ENCODE results near the gene ATXN1.
A peak's percentile ranks its signal among the peaks of the same experiment; 100 is the strongest.
"Not testable (repeated sequence)": the region's sequence is repeated elsewhere in the genome, so short reads cannot be mapped to it uniquely, and the experiment has no call there.

ATXN1 gene

DNA sequence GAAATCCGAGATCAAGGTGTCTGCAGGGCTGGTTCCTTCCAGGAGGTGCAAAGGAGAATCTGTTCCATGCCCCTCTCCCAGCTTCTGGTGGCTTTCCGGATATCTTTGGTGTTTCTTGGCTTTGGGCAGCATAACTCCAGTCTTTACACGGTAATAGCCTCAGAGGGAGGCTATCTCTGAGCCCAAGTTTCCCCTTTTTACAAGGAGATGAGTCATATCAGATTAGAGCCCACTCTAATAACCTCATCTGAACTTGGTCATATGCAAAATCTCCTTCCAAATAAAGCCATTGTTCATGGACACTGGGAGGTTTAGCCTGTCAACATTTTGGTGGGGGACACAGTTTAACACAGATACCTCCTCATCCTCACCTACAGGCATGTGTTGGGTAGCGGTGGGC, 213.7 kb downstream of the ATXN1 start:
- no peaks in the 10 kb centered on the region for H3K9me3 Mint-ChIP-seq
- H3K27me3 Mint-ChIP-seq = no peaks in the 10 kb centered on the region
- no peaks in the 10 kb centered on the region for H3K4me1 Mint-ChIP-seq
- no peak overlapping the region for H3K4me3 Mint-ChIP-seq
- peaks cover 14% of the 10 kb centered on the region for H3K36me3 Mint-ChIP-seq
- no peak overlapping the region for H3K27ac Mint-ChIP-seq

DNA sequence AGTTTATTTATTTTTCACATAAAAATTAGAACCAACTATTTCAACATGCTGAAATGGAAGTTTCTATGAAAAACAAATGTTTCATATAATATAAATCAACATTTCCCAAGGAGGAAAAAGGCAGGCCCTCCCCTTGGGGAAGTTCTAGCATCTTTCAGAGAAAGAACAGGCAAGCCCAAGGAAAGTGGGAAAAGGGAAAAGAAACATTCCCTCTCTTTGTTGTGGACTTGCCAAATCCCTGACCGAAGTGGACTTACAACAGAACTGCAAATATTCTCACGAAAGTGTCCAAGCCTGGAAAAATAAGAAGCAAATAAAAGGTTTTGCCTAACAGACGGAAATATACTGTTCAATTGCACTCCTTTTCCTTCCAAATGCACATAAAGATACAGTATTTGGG, 214.4 kb downstream of the ATXN1 start:
- Mint-ChIP-seq H3K4me3 (no peak overlapping the region), H3K9me3 (no peaks in the 10 kb centered on the region), H3K27me3 (no peaks in the 10 kb centered on the region), H3K36me3 (peaks cover 14% of the 10 kb centered on the region), H3K27ac (no peak overlapping the region), H3K4me1 (no peaks in the 10 kb centered on the region)

DNA sequence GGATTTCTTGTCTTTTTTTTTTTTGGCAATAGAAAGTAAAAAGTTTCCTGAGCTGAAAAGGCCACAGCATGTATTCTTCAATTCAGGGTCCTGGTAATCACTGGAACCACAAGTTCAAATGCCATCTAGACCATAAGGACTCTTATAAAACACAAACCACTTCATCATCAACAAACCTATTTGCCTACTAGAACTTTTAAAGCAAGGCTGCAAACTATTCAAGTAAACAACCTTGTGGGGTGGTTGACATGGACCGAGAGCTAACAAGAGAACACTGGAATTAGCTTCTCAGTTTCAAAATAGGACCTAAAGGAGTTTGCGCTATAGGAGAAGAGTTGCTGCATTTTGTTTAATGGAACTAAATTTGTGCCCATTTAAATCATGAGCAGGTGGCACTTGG, 215.9 kb downstream of the ATXN1 start:
- H3K4me1 Mint-ChIP-seq = no peaks in the 10 kb centered on the region
- H3K9me3 Mint-ChIP-seq = no peaks in the 10 kb centered on the region
- H3K36me3 Mint-ChIP-seq = peaks cover 7% of the 10 kb centered on the region
- H3K27ac Mint-ChIP-seq = no peak overlapping the region
- H3K27me3 Mint-ChIP-seq = no peaks in the 10 kb centered on the region
- H3K4me3 Mint-ChIP-seq = no peak overlapping the region

DNA sequence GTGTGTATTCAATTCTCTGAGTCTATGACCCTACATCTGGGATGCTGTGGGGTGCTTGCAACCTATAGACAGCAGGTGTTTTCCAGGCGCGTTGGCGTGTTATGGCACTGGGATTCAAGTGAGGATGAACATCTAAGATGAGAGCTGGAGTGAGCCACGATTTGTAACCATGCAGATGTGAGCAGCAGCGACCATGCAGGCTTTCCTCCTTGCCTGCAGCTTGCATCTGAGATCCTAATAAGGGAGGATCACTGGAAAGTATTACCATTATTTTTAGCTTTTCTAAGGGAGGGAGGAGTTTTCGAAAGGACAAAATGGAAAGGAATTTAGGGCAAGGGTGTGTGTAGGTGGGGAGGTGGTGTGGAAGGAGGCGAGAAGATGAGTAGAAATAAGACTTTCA, 216.7 kb downstream of the ATXN1 start:
- H3K27me3 Mint-ChIP-seq = no peaks in the 10 kb centered on the region

DNA sequence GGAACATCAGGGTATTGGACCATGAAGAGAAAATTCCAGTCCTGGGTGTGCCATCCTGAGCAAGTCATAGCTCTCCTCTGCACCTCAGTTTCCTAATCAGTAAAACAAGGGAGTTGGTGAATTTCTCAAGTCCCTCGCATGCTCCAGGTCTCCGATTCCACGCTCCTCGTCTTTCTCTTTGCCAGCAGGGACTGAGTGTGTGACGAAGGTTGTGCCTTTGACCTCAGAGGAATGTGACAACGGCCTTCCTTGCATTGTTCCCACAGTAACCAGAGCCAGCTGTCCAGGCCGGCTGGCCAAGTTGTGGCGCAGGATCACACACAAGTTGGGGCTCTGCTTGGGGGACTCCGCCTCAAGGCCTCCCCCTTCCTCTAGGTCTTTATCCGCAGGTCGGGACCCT, 217.3 kb downstream of the ATXN1 start:
- Mint-ChIP-seq H3K27me3 (no peaks in the 10 kb centered on the region), H3K36me3 (peaks cover 5% of the 10 kb centered on the region), H3K4me1 (peaks cover 2% of the 10 kb centered on the region), H3K4me3 (no peak overlapping the region), H3K9me3 (no peaks in the 10 kb centered on the region), H3K27ac (no peak overlapping the region)

More for the DNA sequence above, 216.7 kb downstream of the ATXN1 start:
- Mint-ChIP-seq H3K9me3 (no peaks in the 10 kb centered on the region), H3K36me3 (peaks cover 5% of the 10 kb centered on the region), H3K4me3 (no peak overlapping the region), H3K27ac (no peak overlapping the region), H3K4me1 (no peaks in the 10 kb centered on the region)

DNA sequence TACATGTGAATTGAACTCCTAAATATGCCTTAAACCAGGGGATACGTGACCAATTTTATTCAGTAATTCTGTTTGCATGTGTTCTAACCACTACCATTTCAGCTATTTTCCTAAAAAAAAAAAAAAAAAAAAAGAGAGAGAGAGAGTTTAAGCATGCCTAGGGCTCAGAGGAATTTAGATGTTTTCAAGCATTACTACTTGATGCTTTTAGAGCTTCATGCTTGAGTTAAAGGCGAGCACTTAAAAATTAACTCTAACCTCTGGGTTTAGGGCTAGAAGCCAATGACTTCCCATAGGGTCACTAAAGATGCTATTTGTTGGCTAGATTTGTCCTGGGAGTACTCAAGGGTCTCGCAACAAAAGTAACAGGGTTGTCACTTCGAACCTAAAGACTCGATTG, 217.7 kb downstream of the ATXN1 start:
- Mint-ChIP-seq H3K9me3 (no peaks in the 10 kb centered on the region), H3K27me3 (no peaks in the 10 kb centered on the region), H3K27ac (no peak overlapping the region)

DNA sequence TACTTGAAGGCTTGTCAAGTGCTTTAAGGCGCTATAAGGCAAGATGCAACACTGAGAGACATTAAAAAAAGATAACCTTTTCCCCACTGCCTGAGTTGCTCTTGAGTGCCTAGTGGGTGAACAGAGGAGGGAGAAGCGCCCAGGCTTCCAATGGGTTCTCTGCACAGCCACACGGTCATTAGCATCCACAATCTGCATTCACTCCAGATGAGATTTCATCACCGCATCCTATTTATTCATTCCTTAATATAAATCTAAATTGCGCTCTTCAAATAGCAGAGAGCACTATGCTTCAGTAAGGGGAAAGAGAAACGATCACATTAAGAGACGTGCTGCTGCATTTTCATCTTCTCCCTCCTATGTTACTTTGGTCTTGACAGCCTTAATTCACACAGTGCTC, 219.2 kb downstream of the ATXN1 start:
- no peak overlapping the region for H3K27ac Mint-ChIP-seq
- H3K9me3 Mint-ChIP-seq = no peaks in the 10 kb centered on the region
- H3K27me3 Mint-ChIP-seq = no peaks in the 10 kb centered on the region
- H3K4me1 Mint-ChIP-seq = peaks cover 5% of the 10 kb centered on the region
- H3K36me3 Mint-ChIP-seq = peaks cover 7% of the 10 kb centered on the region
- H3K4me3 Mint-ChIP-seq = no peak overlapping the region

More for the DNA sequence above, 217.7 kb downstream of the ATXN1 start:
- Mint-ChIP-seq H3K4me1 (peaks cover 5% of the 10 kb centered on the region), H3K4me3 (no peak overlapping the region), H3K36me3 (peaks cover 7% of the 10 kb centered on the region)

DNA sequence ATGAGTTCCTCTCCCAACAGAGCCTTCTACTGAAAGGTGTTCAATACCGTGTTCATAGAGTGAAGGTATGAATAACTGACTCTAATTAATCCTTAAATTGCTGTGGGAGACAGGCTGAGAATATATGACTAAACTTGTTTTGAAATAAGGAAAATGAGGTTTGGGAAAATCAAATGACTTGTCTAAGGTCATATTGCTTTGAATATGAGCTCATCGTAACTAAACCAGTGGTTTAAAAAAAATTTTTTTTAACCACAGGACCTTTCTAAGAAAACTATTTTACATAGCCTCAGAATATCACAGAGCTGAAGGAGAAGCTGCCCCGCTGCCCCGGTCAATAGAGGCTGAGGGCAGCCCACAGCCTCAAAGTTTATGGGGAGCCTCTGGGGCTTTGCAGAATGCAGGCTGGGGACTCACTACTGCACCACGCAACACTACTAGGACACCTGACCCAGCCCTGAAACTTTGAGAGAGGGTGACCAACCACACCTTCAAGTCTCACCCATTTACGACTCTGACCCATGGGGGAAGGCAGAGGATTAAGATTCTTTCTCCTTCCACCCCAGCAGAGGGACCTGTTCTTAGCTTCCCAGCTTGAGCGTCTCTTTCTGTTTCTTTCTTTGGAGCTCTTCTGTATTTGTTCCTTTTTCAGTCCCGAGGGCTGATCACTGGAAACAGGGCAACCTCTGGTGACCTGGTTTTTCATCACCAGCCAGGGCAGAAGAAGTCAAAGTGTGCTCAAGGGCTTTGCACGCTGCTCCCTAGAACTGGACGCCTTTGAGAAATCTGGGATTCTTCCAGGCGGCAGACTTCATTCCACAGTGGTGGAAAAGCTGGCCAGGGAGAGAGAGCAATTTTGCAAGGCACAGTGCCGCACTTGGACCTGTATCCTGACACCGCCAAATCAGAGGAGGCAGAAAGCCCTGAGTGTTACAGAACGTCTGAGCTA, 220.2 kb downstream of the ATXN1 start:
- no peak overlapping the region for H3K27ac Mint-ChIP-seq
- H3K4me1 Mint-ChIP-seq = peaks cover 5% of the 10 kb centered on the region
- H3K36me3 Mint-ChIP-seq = peaks cover 4% of the 10 kb centered on the region
- no peaks in the 10 kb centered on the region for H3K27me3 Mint-ChIP-seq
- no peaks in the 10 kb centered on the region for H3K9me3 Mint-ChIP-seq
- H3K4me3 Mint-ChIP-seq = no peak overlapping the region

DNA sequence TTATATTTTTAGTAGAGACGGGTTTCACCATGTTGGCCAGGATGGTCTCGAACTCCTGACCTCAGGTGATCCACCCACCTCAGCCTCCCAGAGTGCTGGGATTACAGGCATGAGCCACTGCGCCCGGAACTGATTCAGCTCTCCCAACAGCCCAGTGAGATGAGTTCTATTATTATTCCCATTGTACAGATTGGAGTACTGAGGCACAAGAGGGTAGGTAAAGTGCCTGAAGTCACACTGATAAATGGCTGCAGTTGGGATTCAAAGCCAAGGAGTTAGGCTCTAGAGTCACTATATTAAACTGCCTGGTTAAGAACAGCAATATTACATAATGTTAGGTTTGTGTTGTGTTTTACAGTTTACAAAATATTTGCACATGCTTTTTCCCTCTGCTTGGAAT, 220.9 kb downstream of the ATXN1 start:
- not testable (repeated sequence) for H3K9me3 Mint-ChIP-seq, H3K27me3 Mint-ChIP-seq, H3K4me1 Mint-ChIP-seq, H3K27ac Mint-ChIP-seq, H3K36me3 Mint-ChIP-seq, H3K4me3 Mint-ChIP-seq

DNA sequence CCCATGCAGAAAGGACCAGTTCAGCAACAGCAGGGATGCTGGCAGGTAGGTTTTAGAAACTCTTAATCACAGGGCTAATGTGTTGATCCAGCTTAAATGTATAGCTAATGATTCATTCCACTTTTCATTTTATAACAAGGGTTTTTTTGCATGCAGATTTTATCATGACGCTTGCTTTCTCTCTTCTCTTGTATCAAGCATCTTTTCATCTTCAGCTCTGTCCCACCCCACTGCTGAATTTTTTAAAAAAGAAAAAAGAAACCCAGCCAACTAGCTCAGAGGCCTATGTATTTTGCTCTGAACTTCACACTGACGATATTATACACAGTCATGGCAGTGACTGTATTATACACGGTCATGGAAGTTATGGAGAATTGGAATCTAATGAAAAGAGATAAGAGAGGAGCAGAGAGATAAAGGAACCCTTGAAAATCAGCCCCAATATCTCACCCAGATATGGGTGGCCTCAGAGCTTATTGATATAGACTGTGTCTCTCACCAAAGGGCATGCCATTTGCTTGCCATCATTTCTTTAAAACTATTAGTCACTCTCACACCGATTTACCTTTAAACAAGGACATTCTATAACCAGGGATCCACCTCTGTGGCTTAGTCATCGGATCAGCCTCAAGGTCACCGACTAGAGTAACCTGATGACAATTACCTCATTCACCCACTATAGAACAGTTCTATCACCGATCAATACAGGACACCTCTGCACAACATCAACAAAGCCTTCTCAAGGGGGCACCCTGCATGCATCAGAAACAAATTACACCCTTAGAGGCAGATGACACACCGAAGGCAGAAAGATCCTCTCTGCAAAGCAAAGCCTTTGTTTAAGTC, 222.0 kb downstream of the ATXN1 start:
- Mint-ChIP-seq H3K4me3 (no peak overlapping the region), H3K4me1 (peaks cover 11% of the 10 kb centered on the region), H3K9me3 (no peaks in the 10 kb centered on the region), H3K27ac (peak overlapping the region; percentile 52), H3K36me3 (peaks cover 2% of the 10 kb centered on the region), H3K27me3 (no peaks in the 10 kb centered on the region)

DNA sequence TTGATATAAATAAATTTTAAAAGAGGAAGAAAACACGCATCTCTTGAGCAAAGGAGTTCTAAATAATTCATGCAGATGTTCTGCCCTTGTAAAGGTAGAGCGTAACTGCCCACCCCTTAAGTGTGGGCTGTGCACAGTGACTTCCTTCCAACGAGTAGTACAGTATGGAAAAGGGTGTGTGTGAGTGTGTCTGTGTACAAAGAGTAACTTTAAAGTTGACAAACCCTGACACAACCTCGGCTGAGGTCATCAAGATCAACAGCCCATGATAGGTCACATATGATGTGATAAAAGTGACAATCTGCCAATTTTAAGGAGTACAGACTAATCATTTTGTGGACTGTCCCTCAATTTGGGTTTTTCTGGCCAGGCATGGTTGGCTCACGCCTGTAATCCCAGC, 225.7 kb downstream of the ATXN1 start:
- peaks cover 33% of the 10 kb centered on the region for H3K4me1 Mint-ChIP-seq
- peaks cover 5% of the 10 kb centered on the region for H3K9me3 Mint-ChIP-seq
- peaks cover 15% of the 10 kb centered on the region for H3K36me3 Mint-ChIP-seq
- H3K4me3 Mint-ChIP-seq = no peak overlapping the region
- no peak overlapping the region for H3K27ac Mint-ChIP-seq
- H3K27me3 Mint-ChIP-seq = no peaks in the 10 kb centered on the region

DNA sequence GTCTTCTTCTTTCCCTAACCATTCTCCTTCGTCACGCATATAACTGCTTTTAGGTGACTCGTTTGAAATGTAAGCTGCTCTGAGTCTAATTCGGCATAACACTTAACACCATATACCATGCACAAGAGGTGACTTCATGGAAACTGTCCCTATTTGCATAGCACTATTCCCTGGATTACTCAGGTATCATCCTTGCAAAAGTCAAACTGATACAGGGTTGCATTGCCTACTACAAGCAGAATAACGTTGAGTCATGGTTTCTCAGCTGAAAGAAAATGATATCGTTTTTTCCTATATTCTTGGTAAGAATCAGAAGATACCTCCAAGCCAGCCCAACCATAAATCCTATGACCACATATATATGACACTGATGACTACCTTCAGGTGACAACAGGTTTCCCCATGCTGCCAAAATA, 227.5 kb downstream of the ATXN1 start:
- Mint-ChIP-seq H3K4me1 (peaks cover 28% of the 10 kb centered on the region), H3K27ac (peak overlapping the region; percentile 54), H3K27me3 (no peaks in the 10 kb centered on the region), H3K36me3 (peaks cover 14% of the 10 kb centered on the region), H3K9me3 (peaks cover 5% of the 10 kb centered on the region), H3K4me3 (no peak overlapping the region)

DNA sequence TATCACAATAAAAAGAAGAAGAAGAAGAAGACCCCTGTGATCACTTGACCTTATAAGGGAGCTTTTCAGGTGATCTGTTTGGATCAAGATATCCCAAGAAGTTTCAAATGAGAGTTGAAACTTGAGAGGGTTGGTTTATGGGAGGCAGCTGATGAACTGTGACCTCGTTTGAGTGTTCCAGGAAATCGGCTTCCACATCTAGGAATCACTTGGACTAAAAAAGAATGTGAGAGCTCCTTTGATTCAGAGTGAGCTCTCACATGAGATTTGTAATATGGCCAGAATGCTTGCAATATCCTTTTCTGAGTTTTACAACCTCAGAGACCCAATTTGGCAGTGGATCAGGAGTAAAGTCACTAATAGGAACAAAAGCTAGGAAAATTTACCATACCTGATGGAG, 228.1 kb downstream of the ATXN1 start:
- peaks cover 14% of the 10 kb centered on the region for H3K36me3 Mint-ChIP-seq
- H3K9me3 Mint-ChIP-seq = peaks cover 5% of the 10 kb centered on the region
- H3K27me3 Mint-ChIP-seq = no peaks in the 10 kb centered on the region
- H3K4me1 Mint-ChIP-seq = peaks cover 27% of the 10 kb centered on the region
- H3K4me3 Mint-ChIP-seq = no peak overlapping the region
- H3K27ac Mint-ChIP-seq = peak overlapping the region; percentile 54

DNA sequence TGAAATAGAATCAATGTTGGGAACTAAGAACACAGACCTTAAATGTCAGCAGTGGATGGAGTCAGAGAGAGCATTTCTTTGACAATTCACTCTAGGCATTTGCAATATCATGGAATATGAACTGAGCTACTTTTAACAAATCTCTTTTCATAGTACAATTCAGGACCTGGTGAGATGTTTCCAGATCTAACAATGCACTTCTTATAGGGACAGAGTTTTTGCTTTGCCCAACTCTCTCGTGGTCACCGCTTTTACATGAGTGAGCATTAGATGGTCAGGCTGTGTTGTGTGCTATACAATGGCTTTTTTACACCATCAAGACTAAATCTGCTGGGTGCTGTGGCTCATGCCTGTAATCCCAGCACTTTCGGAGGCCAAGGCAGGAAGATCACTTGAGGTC, 233.6 kb downstream of the ATXN1 start:
- no peaks in the 10 kb centered on the region for H3K27me3 Mint-ChIP-seq
- peaks cover under 1% of the 10 kb centered on the region for H3K9me3 Mint-ChIP-seq
- peaks cover 18% of the 10 kb centered on the region for H3K36me3 Mint-ChIP-seq
- no peak overlapping the region for H3K27ac Mint-ChIP-seq
- H3K4me3 Mint-ChIP-seq = no peak overlapping the region
- H3K4me1 Mint-ChIP-seq = peaks cover 15% of the 10 kb centered on the region

DNA sequence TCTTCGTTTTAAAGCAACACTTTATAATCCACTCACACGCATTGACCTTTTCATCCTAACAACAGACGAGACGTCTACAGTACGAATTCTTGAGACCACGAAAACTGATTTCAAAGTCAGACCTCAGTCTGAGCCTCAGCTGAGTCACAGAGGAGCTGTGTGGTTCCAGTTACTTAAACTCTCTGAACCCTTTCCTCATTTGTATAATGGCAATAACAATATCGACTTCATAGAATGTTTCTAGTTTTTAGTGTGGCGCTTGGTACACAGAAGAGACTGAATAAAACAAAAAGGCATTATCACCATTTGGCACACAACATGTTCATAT, 236.9 kb downstream of the ATXN1 start:
- H3K27ac Mint-ChIP-seq = no peak overlapping the region
- peaks cover 9% of the 10 kb centered on the region for H3K4me1 Mint-ChIP-seq
- H3K9me3 Mint-ChIP-seq = no peaks in the 10 kb centered on the region
- no peaks in the 10 kb centered on the region for H3K27me3 Mint-ChIP-seq
- H3K4me3 Mint-ChIP-seq = no peak overlapping the region
- H3K36me3 Mint-ChIP-seq = peaks cover 19% of the 10 kb centered on the region

Measured in activated naive CD4-positive, alpha-beta T cell treated with anti-CD3 and anti-CD28 coated beads, Interleukin-2, amount 50 U/mL, for 24 hours (primary cell).